GM06990 (cell line): ENCODE data around the gene POU2F3.
A peak's percentile ranks its signal among the peaks of the same experiment; 100 is the strongest.

Source experiments
- DNase-seq: peaks from one replicate; pipeline ENCODE4 v3.0.0-alpha.2; 2011; ENCODE audit not compliant: insufficient read length; ENCODE audit errors: extremely low read depth
- H3K27me3 ChIP-seq: replicated peaks from 2 replicates; pipeline ENCODE4 v1.6.0; 2011; ENCODE audit warnings: low read length; ENCODE audit not compliant: control insufficient read depth, insufficient read depth
- H3K36me3 ChIP-seq: 2 replicates; pipeline ENCODE4 v1.5.1; 2011; ENCODE audit warnings: low read length; ENCODE audit not compliant: control insufficient read depth, insufficient read depth
- H3K4me3 ChIP-seq: replicated peaks from 2 replicates; pipeline ENCODE4 v1.5.1; 2011; ENCODE audit warnings: low read depth, mild to moderate bottlenecking, control low read depth, low read length
- CTCF ChIP-seq: IDR thresholded peaks from 2 replicates; pipeline ENCODE4 v1.5.1; 2011; ENCODE audit warnings: low read length, control low read depth, mild to moderate bottlenecking, inconsistent platforms; ENCODE audit not compliant: insufficient read depth, poor library complexity, severe bottlenecking

Gene POU2F3

GRCh38 chr11:120324932-120325810 is 85.2 kb downstream of the POU2F3 start, which contains the start of gene TLCD5:
TLCD5 (plus strand) TSS chr11:120325299; CDS start chr11:120327442, 2,143 bp downstream.
- peak within 1 kb of the TSS; percentile 65 for H3K4me3 ChIP-seq
- peak; percentile 81 for DNase-seq

DNA sequence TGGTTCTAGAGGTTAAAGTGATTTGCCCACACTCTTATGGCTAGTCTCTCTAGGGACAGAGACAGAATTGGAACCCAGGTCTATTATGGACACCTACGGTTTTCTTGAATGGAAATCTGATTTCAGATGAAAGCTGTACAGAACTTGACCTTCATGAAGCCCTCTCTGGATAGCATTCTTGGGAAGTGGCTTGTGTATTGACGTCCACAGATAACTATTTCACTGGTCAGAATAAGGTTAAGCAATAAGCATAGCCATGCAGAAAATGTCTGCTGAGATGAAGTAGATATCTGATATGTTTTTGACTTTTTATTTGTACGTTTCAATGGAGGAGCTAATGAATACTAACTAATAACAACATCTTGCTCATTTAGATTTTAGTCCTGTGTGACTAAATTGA is 86.3 kb downstream of the POU2F3 start:
- H3K27me3 ChIP-seq = no peaks in the 10 kb centered on the region
- H3K4me3 ChIP-seq = no peak overlapping the region
- H3K36me3 ChIP-seq = no peaks in the 10 kb centered on the region
- DNase-seq = no peak
- TF ChIP-seq CTCF = no peak

More at GRCh38 chr11:120324932-120325810, 85.2 kb downstream of the POU2F3 start, which contains the start of gene TLCD5:
- H3K27me3 ChIP-seq = no peaks in the 10 kb centered on the region
- TF ChIP-seq CTCF = peak; percentile 13
- no peaks in the 10 kb centered on the region for H3K36me3 ChIP-seq

- Histone ChIP-seq H3K4me3 (no peak overlapping the region), H3K36me3 (no peaks in the 10 kb centered on the region), H3K27me3 (no peaks in the 10 kb centered on the region)
- peak; percentile 26 for DNase-seq
- no peak for TF ChIP-seq CTCF
These were observed 86.9 kb downstream of the POU2F3 start for GRCh38 chr11:120326845-120327281.

DNA sequence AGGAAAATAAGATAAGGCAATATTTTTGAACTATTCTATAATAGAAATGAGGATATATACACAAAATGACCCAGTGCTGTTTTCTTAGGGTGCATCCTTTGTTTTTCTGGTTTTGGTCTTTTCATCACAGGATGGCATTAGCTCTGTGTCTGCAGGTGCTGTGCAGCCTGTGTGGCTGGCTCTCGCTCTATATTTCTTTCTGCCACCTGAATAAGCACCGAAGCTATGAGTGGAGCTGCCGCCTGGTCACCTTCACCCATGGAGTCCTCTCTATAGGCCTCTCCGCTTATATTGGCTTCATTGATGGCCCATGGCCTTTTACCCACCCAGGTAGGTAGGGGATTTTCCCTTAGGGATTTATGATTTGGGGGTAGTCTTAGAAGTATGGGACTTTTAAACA is 87.4 kb downstream of the POU2F3 start:
- no peak for DNase-seq
- H3K36me3 ChIP-seq = no peaks in the 10 kb centered on the region
- no peak overlapping the region for H3K4me3 ChIP-seq
- H3K27me3 ChIP-seq = no peaks in the 10 kb centered on the region
- no peak for TF ChIP-seq CTCF

DNA sequence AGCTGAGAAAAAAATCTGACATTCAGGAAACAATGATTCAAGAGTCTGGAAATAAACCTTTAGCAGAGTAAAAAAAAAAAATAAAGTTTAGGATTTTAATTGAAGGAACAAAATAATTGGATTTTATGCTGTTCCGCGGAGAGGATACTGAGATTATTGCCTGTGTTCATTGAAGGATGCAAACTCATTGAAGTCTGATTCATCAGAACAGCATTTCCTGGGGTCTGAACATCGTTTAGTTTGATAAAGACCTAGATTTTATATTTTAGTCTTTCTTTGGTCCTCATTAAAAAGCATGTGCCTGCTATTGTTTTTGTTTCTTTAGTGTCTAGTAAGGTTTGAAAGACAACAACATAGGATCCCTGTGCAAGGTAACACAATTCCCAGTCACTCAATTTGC is 89.6 kb downstream of the POU2F3 start:
- no peak overlapping the region for H3K4me3 ChIP-seq
- no peak for TF ChIP-seq CTCF
- DNase-seq = no peak
- H3K36me3 ChIP-seq = no peaks in the 10 kb centered on the region
- H3K27me3 ChIP-seq = no peaks in the 10 kb centered on the region
